NCI-H524 treated with DMSO at 0.1 percent for 48 hours (cell line): Measurements from ENCODE around the gene RFFL.

ENCODE experiments used
- DNase-seq: peaks from one replicate; lab custom pipeline; 2025; lab: John Stamatoyannopoulos, UW

Gene RFFL

DNA sequence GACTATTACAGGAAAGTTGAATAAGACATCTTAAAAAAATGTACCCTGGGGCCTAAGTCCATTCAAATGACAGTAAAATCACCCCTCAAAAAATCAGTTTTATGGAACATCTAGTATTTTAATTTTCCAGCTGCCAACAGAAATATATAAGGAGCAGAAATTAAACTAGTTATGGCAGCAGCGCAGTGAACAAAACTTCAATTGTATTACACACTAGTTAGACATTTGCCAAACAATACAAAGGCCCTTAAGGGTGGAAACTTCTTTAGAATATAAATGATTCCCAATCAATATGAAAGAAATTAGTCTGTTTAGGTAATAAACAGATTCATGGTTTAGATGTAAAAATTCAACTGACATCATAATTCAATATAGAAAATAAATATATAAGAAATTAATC, 18.1 kb upstream of the RFFL start:
- DNase-seq, result no peak

DNA sequence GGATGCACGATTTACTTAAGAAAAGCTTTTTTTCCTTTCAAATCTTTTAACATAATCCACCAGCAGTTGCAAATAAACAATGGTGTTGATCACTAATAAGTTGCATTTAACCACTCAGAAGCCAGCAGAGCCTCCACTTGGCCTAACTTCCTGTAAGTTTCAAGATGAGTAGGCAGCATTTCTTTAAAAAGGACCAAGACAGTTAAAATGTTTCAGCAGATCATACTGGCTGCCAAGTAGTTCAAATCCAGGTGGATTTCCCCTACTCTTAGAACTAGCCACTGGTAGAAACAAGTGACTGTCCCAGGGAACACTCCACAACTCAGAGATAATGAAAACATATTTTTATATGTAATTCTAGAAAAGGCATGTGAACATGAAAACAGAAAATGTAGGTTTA, 17.0 kb upstream of the RFFL start:
- DNase-seq, result no peak

DNA sequence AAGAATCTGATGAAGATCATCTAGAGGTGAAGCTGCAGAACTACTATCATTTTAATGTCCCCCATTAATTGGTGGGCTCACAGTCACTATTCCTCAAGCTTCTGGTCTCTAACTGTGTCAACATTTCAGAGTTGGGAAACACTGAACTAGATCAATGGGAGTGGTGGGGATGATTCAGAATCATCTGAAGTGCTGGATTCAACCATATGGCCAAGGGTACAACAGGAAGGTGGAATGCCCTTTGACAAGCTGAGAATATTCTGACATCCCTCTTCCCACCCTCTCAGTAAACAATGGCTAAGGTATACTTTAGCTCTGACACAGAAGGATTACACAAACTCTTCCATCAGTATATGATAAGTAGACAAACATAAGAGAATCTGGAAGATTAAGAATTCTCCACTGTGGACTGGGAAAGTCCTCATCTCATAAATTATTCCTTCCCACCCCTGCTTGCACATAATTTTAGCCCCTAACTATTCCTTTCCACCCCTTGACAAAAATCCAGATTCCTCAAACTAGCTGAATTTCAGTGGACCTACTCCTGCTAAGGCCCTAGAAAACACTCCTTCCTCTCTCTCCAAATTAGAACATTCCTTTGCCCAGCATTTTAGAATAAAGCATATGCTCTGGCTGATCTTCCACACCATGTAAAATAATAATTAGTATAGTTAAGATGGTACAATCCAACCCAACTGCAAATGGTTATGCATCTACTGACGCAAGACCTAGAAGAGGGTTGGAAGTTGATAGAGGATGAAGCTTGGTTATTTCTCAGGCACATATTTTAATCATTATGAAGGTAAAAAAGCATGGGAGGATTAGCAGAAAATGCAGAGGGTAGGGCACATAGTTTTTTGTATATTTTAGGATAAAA, 16.3 kb upstream of the RFFL start:
- DNase-seq, result no peak

DNA sequence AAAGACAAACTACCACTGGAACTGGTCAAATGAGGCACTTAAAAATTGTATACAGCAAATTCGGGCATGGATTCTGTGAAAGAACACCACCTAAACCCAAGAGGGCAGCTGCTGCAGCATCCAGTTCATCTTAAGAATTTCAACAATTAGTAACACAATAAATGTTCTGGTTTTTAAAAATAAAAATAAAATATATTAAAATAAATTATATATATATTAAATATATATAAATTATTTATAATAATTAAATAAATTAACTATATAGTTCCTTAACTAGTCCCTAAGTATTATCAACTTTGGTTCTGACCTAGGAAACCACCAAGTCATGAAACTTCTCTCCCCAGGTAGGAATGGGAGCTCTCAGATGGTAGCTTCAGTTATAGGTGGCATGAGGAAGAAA, 13.4 kb upstream of the RFFL start:
- DNase-seq, result no peak

DNA sequence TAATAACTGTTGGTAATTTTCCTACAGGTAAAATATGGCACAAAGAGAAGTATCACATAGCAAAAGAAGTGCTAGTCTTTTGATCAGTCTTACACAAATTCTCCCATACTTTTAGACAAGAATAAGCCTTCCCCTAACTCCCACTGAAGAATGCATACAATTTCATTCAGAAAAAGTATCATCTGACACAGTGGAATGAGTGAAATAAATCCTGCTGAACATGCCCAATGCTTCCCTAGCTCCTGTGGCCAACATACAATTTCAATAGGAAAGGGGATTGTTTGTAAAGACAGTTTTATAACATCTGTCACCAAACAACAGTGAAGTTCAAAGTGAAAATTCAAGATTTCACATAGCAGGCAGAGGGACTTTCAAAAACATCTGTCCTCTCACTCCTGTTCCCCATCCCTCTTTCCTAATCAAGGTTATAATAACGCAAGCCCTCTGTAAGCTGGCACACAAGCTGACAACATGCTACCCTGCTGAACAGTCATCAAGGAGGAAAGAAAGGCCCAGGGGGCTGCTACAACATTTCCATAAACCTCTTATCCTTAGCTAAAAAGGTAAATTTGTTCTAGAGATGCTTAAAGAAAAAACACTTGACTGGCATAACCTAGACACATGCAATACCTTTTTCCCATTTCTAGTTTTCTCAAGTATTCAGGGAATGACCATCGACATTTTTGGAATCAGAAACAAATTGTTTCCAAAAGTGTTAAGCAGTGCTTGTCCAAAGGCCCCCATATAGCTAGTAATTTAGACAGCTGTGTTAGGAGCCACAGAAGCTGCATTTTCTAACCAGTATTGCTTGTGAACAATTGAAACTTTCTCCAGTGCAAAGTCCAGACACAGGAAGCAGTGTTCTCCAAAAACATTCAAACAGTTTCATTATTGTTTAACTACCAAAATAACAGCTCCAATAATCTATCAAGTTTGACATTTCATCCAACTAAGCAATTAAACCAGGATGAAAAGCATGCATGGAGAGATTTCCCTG, 11.5 kb upstream of the RFFL start:
- DNase-seq, result no peak

DNA sequence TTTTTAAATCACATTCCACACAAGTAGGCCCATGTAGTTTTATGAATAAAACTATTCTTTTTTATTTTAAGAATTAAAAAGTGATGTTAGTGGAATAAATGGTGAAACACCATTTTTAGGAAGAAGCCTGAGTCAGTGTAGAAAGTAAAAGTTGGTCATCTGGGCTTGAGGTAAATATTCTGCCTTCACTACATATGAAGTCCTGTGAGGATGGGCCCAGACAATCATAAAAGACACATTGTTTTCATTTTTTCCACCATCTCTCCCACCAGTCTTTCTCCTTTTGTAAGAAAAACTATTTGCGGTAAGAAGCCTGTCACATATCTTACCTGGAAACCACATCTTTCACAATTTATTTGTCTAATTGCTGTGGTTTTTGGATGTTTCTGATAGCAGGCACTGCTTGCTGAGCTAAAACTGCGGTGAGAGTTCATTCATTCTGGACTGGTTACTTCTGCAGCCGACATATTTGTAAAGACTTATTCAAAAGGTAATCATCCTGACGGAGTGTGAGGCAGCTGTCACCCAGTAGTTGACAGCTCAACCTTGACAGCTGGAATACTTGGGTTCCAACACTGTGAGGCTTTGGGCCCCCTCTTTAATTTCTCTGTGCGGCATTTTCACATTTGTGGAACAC, 10.6 kb upstream of the RFFL start:
- no peak for DNase-seq

DNA sequence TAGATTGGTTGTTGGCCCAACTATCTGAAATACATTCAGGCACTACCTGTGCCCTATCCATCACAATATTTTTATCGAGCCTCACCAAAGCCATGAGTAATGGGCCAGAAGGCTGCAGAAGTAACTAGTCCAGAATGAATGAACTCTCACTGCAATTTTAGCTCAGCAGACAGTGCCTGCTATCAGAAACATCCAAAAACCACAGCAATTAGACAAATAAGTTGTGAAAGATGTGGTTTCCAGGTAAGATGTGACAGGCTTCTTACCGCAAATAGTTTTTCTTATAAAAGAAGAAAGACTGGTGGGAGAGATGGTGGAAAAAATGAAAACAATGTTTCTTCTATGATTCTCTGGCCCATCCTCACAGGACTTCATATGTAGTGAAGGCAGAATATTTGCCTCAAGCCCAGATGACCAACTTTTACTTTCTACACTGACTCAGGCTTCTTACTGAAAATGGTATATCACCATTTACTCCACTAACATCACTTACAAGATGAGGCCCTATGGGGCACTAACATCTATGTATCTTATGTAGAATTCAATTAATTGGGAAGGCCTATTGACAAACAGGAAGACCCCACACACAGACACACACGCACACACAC, 9.8 kb upstream of the RFFL start:
- no peak for DNase-seq

DNA sequence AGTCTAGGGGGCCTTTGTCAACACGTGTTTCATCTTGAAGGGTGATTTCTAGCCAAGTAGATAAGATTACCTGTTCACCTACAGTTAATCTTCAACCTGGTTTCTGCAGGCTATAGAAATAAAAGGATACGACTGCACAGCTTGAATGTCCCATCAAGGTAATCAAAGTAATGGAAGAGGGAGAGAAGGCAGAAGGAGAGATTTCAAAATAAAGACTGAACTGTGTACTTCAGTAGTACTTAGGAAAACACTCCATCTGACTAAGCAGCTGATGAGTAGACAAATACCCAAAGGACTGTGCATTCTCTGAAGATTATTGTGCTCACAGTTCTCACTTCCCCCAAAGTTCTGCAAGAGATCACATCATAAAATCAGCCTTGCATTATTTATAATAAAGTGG, 5.8 kb upstream of the RFFL start:
- no peak for DNase-seq

DNA sequence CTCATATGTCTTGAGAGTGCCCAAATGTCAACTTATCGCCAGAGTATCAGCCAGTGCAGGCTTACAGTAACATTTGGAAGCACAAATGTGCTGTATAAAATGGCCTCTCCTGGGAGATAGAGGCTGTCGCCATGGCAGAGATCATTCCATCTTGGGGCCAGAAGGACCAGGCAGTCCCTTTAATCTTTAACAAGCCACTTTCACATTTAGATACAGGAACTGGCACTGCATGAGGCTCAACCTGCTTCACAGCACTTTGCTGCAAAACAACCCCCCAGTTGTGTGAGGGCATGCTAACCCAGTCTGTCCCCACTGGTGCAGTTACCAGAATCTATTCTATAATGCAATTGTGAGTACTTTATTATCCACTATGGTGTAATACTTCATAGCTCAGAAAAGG, 4.7 kb upstream of the RFFL start:
- no peak for DNase-seq

DNA sequence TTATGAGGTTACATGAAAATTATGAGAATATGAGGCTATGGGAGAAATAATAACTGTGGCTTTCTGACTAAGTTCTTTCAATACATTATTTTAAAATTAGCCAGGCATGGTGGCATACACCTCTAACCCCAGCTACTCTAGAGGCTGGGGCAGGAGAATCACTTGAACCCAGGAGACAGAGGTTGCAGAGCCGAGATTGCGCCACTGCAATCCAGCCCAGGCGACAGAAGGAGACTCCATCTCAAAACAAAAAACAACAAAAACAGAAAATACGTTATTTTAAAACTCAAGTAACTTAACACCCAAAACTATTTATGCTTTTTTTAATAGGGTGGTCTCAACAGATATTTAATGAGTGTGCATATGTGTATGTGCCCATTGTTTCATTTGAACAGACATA, 2.4 kb upstream of the RFFL start:
- no peak for DNase-seq

DNA sequence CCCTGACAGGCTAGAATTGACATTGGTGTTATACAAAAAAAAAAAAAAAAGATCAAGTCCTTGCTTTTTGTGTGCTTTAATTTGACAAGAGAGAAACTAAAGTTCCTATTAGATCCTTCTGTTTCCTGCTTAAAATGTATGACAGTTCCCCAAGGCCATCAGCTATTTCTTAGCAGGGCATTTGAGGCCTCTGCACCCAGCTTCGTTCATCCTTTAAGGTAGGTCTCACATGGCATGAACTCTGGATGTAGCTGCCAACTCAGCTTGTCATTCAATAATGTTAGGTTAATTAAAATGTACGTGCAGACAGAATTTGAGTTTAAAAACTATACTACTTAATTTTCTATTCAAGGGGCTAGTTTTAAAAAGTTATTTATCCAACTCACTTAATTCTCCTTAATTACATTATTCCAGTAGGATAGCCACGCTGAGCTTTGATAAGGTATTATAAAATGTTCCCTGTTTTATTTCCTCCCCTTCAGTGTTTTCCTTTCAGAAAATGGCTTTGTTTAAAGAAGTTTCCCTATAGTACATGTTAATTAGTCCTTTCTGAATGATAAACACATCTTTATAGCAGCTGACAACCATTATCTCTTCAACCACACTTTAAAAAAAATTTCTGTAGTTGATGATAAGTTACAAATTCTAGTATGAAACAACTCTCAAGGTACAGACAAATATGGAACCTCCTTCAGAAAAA, 1.2 kb upstream of the RFFL start:
- DNase-seq, result no peak

DNA sequence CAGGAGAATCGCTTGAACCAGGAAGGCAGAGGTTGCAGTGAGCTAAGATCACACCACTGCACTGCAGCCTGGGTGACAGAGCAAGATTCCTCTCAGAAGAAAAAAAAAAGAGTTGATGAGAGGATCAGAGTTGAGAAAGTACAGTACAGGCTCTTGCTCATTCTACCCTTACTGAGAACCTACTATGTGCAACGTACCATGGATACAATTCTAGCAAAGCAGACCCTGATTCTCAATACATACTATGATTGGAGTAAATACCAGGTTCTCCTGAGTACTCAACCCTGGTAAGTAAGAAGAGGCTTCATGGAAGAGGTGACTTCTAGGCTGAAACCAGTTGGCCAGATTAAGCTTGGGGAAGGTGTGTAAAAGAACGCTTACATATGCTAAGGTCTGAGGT, 1.2 kb downstream of the RFFL start:
- DNase-seq, result no peak

DNA sequence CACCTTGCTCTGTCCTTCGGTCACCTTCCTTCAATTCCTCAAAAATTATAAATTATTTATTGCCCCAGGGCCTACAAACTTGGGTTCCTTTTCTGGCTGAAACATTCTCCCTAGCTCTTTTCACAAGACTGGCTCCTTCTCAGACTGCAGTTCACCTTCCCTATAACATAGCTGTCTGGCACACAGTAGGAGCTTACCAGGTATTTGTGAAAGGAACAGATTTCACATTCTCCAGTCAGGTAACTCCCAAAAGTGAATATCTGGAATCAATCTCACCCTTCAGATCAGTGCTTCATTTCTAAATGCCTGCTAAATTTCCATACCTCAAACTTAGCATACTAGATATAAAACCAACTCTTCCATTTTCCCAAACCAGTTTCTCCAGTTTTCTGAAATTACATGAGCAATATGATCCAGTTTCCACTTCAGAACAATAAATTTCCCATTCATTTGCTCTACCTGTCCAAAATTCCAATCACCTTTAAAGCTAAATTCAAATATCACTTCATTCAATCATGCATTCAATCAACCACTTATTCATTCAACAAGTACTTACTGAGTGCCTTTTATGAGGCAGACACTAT, 6.1 kb downstream of the RFFL start:
- DNase-seq, result no peak

DNA sequence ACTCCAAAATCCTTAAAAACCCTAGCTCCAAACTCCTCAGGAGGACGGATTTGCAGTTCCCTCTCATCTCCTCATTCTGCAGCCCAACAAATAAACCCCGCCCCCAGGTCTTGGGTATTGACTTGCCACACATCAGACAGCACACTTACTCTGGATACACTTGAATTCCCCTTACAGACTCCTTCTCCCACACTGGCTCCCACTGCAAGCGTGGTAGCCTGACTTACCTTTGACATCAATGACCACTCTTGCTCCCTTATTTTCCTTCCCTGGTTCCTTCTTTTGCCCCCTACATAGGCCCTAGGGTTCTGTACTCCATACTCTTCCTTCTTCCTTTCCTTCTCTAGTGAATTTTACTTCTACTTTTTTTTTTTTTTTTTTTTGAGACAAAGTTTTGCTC, 7.5 kb downstream of the RFFL start:
- DNase-seq, result no peak

DNA sequence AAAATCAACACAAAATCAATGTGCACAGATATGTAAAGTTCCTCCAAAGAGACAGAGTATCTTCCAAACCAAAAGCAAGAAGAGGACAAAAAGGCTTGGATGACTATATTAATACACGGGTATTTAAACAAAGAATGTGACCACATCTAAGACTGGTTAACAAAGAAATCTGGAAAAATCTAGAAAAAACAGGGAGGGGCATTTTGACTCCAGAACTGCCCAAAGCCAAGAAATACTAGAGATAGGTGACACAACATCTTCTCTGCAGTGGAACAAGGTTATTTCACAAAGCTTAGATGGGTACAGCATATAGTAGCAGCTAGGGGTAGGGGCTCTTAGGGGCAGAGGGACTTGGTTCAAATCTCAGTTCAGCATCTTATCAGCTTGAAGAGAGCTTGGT, 10.3 kb downstream of the RFFL start:
- DNase-seq, result no peak

DNA sequence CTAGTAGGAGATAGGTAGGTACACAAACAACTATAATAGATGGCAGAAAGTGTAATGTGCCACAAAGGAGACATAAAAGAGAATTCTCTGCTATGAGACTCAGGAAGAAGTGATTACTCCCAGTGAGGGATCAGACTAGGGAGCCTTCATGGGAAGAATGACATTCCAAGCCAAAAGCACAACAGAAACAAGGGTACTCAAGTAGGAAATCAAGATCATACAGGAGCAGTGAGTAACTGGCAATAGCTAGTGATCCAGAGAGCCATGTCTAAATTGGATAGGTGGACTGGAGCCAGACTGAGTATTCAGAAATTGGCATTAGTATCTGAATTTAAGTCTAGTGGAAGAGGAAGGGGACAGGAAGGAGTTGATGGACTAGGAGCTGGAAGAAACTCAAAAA, 10.7 kb downstream of the RFFL start:
- no peak for DNase-seq

DNA sequence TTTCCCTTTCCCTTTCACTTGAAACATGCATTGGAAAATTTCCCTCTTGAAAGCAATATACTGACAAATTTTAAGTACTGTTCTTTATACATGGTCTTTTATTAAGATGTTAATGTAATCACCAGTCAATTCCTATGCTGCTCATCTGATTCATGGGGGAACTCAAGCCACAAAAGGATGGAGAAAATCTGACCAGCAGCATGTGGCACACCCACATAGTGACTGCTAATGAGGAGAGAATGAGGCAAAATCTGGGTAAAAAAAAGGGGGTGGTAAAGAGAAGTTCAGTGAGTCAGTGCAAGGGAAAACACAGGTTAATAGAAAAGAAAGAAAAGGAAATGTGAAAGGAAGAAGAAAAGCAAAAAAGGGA, 11.3 kb downstream of the RFFL start:
- no peak for DNase-seq

DNA sequence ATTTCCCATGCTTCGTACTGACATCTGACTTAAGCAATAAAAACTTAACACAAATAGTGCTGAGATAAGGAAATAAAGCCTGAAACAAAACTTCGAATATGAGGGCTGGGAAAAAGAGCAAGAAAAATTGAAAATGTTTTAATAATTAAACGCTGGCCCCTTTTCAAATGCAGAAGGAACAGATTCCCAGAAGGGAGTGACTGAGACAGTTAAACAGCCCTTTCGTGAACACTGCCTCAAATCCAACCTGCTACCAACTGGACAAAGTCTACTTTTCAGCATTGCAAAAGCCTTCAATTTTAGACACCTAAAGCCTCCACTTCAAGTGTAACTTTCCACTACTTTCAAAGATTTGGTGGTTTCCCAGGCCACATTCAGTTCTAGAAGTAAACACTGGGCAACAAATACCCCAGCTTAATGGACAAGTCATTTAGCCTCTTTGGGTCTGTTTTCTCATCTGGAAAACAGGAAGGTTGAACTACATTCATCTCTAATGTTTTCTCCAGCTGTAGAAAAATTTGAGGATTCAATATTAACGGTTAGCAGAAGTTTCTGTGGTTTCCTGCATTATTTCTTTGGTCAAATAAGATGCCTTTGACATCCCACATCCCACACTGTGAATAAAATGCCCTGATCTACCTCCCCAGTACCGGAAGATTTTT, 11.8 kb downstream of the RFFL start:
- DNase-seq, result no peak

DNA sequence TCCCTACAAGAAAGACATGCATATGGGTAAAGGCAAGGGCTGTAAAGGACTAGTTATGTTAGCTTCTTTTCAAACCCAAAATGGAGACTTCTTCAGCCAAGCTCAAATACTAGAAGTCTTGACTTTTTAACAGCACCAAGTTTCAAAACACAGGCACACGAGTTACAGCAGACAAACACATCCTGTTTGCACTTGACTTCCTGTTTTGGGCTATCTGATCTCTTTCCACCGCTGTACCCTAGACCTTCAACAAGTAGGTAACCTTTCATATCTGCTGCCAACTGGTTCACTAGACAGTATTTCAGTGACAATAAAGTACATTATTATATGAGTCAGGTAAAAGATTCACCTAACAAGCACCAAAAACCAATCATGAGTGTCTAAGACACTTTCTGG, 12.3 kb downstream of the RFFL start:
- DNase-seq, result no peak

DNA sequence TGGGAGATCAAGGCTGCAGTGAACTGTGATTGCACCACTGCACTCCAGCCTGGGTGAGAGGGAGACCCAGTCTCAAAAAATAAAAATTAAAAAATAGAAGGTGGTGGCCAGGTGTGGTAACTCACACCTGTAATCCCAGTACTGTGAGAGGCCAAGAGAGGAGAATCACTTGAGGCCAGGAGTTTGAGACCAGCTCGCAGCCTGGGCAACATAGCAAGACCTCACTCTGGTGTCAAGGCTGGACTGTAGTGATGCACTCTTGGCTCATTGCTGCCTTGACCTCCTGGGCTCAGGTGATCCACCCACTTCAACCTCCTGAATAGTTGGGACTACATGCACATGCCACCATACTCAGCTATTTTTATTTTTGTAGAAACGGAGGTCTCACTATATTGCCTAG, 13.3 kb downstream of the RFFL start:
- DNase-seq, result no peak
